ENCODE measurements around the gene SLC12A3. TPM values are rescaled to one million over a fixed set of nuclear protein-coding genes. Genes with fewer than 3 reads are reported as not detected.
"Not testable (repeated sequence)": the region's sequence is repeated elsewhere in the genome, so short reads cannot be mapped to it uniquely, and the experiment has no call there.

SLC12A3 gene
- total RNA-seq, 1 experiment from 2014 or later: not detected

DNA sequence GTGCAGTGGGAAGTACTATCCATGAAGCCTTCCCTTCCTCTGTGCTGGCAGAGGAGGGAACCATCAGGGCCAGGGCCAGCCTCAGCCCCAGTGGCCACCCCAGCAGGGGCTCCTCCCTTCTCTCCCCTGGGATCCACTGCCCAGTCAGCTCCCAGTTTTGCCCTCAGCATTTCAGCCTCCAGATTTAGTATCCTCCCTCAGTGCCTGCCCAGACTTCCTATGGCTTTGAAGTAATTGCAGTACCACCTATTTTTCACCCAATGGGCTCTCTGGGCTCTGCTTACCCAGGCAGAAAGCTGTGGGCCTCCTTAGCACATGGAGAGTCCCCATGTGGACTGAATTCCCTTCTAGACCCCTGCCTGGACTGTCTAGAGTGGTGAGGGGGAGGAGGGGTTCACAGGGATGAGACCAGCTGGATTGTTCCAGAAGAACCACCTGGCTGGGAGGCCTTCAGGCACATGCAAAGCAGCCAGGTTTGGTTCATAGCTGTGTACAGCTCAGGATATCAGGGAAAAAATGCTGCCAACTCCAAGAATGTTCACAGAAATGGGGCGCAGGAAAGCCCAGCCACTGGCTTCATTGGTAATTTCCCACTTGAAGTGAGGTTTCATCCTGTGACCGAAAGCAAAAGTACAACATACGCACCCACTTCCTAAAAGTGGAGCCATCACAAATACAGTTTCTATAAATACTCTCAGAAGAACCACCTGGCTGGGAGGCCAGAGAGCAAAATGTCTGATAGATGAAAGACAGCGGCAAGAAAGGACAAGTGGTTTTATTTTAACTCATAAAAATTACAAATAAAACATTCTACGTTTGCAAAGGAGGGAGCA, 51.8 kb downstream of the SLC12A3 start:
- Histone ChIP-seq H3K36me3 (no peaks in the 10 kb centered on the region), H3K27me3 (peaks cover 3% of the 10 kb centered on the region), H3K4me3 (no peak overlapping the region), H3K9me3 (no peaks in the 10 kb centered on the region)
- peak; percentile 55 for DNase-seq

DNA sequence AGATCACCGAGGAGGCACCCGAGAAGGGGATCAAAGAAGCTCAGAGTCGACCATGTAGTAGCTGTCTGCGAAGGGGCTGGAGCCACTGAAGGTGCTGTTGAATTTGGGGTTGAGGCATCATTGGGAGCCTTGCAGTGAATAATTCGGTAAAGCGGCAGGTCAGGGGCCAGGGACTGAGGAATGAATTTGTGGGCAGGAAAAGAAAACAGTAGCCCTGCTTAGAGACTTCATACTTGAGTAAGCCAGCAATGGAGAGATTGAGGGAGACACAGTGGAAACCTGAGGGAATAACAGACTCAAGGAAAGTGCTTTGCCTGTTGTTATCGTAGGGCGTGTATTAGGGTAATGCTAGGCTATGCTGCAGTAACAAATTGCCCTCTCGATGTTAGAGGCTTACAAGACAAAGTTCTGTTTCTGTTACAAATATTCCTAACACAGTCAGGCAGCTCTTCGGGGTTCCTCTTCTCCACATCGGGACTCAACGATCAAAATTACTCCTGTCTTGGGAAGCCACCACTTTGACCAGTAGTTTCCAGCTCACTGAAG, 53.5 kb downstream of the SLC12A3 start:
- Histone ChIP-seq H3K27me3 (peaks cover 3% of the 10 kb centered on the region), H3K4me3 (no peak overlapping the region), H3K9me3 (no peaks in the 10 kb centered on the region), H3K36me3 (no peaks in the 10 kb centered on the region)
- no peak for DNase-seq

DNA sequence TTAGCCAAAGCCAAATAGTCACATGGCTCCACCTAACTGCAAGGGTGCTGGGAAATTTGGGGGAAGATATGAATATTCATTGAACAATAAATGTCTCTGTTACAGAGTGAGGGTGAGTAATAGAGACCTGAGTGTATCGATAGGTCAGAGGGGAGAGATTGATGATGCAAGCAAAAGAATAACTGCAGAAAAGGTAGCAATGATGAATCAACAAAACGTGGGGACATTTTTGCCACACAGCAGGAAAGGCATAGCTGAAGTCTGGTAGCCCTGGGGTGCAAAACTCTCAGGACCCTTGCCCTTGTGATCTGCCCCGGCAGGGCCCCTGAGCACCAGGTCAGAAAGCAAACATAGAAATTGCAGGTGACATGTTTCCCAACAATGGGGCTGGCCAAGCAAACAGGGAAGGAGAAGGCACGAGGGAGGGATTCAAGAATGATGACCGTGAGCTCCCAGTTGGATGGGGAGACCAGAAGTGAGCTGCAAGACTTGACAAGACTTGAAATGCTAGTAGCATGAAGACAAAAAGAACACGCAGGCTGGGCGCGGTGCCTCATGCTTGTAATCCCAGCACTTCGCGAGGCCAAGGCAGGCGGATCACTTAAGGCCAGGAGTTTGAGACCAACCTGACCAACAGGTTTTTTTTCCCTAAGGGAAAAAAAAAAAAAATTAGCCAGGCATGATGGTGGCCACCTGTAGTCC, 54.2 kb downstream of the SLC12A3 start:
- no peak for DNase-seq
- Histone ChIP-seq H3K4me3 (no peak overlapping the region), H3K27me3 (peaks cover 3% of the 10 kb centered on the region), H3K36me3 (no peaks in the 10 kb centered on the region), H3K9me3 (no peaks in the 10 kb centered on the region)

DNA sequence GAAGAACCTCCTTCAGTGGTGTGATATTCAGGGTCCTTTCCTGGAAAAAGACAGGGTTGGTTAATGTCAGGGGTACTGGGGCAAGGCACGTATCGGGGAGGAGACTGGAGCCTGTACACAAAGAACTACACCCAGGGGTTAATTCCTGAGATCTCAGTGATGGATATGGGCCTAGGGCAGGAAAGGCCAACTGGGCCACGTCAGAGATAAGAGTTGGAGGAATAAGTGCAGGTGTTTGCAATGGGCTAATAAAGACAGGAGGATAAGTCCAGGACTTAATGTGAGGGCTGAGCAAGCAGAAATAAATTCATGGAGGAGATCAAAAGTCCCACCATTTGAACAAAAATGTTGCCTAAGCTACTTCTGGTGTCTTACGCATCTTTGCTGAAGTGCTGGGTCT, 56.6 kb downstream of the SLC12A3 start:
- Histone ChIP-seq H3K9me3 (no peaks in the 10 kb centered on the region), H3K4me3 (no peak overlapping the region), H3K36me3 (no peaks in the 10 kb centered on the region), H3K27me3 (peaks cover 3% of the 10 kb centered on the region)
- no peak for DNase-seq

DNA sequence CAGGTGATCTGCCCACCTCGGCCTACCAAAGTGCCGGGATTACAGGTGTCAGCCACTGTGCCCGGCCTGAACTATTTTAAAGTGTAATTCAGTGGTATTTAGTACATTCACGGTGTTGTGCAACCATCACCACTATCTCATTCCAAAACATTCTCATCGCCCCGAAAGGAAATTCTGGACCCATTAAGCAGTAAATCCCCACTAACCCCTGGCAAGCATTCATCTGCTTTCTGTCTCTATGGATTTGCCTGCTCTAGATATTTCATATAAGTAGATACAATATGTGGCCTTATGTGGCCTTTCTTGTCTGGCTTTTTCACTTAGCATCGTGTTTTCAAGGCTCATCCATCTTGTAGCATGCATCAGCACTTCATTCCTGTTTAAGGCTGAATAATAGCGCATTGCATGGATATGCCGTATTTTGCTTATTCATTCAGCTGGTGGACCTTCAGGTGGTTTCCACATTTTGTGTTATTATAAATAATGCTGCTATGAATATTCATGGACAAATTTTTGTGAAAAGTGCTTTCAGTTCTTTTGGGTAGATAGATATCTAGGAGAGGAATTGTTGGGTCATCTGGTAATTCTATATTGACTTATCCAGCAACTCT, 58.6 kb downstream of the SLC12A3 start:
- no peaks in the 10 kb centered on the region for H3K36me3 ChIP-seq
- H3K4me3 ChIP-seq: no peak overlapping the region
- H3K9me3 ChIP-seq: no peaks in the 10 kb centered on the region
- H3K27me3 ChIP-seq: no peaks in the 10 kb centered on the region; the same call in 1 of the 2 replicates
- DNase-seq: no peak

DNA sequence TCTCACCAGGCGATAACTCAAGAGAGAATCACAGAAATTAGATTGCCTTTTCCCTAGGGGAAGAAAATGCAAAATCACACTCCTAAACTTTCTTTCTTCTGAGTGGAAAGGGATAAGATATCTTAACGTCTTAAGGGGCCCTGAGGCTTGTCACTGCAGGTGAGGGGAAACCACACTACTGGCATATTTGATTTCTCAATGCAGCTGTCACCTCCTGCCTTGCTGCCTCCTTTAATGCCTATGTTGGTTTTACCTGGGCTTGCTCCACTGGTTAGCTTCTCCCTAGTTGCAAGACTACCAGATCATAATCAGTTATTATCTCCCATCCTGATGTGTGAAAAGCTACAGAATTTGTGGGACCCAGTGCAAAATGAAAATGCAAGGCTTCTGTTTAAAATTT, 62.5 kb downstream of the SLC12A3 start:
- Histone ChIP-seq H3K36me3 (peaks cover 5% of the 10 kb centered on the region), H3K9me3 (no peaks in the 10 kb centered on the region), H3K4me3 (no peak overlapping the region), H3K27me3 (no peaks in the 10 kb centered on the region)
- no peak for DNase-seq

DNA sequence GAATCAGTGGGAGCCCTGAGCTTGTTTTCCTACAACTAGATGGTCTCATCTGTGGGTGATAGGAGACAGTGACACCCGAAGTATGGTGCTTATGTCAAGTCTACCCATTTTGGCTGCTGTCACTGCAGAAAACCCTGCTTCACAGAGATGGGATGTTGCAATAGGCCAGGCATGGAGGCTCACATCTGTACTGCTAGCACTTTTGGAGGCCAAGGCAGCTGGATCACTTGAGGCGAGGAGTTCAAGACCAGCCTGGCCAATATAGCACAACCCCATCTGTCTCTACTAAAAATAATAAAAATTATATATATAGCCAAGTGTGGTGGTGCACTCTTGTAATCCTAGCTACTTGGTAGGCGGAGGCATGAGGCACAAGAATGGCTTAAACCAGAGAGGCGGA, 64.6 kb downstream of the SLC12A3 start:
- Histone ChIP-seq H3K9me3 (no peaks in the 10 kb centered on the region), H3K4me3 (no peak overlapping the region), H3K36me3 (peaks cover 24% of the 10 kb centered on the region), H3K27me3 (no peaks in the 10 kb centered on the region)
- no peak for DNase-seq

DNA sequence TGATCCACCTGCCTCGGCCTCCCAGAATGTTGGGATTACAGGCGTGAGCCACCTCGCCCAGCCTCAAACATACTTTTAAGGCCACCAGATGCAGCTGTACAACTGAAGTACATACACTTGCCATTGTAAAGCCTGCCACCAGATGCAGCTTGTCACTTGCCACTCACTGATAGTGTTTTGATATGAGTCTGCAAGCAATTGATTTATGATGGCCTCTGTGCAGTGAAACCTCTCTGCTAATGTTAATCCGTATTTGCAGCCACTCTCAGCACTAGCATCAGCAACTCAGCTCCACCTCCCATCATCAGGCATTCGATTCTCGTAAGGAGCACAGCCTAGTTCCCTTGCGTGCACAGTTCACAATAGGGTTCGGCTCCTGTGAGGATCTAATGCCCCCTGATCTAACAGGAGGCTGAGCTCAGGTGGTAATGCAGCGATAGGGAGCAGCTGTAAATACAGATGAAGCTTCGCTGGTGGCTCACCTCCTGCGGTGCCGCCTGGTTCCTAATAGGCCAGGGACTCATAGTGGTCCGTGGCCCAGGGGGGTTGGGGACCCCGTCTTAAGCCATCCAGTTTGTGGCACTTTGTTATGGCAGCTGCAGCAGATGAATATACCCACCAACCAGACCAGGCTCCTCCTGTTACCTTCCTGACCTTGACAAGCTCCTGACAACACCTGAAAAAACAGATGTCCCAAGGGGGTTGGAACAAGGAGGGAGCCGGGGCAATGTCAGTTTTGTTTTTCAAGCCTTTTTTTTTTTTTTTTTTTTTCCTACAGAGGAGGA, 65.7 kb downstream of the SLC12A3 start:
- Histone ChIP-seq H3K4me3 (no peak overlapping the region; the same call in 1 of the 2 replicates), H3K9me3 (no peaks in the 10 kb centered on the region), H3K36me3 (peaks cover 34% of the 10 kb centered on the region), H3K27me3 (no peaks in the 10 kb centered on the region)
- DNase-seq: no peak

DNA sequence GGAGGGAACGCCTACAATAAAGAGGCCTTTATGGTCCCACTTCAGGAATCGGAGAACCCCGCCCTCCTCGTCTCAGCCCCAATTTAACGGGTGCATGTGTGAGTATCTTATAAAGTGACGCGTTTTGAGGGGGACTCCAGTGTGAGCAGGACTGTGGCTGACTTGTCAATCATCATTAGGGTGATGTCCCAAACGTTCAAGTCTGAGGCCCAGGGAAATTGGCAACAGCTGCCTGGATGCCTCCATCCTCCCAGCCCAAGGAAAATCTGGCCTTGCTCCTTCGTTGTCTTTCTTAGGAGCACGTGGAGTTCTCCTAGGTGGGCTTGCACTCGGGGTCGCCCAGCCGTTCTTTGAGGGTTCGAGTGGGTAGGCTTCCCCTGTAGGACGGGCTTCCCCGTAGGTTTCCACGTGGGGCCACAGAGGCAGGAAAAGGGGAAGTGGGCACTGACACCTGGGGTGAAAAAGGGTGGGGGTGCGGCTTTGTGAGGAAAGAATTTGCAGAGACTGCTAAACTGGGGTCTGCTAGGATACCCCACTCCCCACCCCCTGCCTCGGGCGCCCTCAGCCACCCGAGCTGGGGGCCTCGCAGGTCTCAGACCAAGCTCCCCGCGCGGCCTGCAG, 66.4 kb downstream of the SLC12A3 start:
- H3K27me3 ChIP-seq: no peaks in the 10 kb centered on the region
- H3K36me3 ChIP-seq: peaks cover 41% of the 10 kb centered on the region
- DNase-seq: no peak
- H3K9me3 ChIP-seq: no peaks in the 10 kb centered on the region
- peak overlapping the region; percentile 98 for H3K4me3 ChIP-seq

DNA sequence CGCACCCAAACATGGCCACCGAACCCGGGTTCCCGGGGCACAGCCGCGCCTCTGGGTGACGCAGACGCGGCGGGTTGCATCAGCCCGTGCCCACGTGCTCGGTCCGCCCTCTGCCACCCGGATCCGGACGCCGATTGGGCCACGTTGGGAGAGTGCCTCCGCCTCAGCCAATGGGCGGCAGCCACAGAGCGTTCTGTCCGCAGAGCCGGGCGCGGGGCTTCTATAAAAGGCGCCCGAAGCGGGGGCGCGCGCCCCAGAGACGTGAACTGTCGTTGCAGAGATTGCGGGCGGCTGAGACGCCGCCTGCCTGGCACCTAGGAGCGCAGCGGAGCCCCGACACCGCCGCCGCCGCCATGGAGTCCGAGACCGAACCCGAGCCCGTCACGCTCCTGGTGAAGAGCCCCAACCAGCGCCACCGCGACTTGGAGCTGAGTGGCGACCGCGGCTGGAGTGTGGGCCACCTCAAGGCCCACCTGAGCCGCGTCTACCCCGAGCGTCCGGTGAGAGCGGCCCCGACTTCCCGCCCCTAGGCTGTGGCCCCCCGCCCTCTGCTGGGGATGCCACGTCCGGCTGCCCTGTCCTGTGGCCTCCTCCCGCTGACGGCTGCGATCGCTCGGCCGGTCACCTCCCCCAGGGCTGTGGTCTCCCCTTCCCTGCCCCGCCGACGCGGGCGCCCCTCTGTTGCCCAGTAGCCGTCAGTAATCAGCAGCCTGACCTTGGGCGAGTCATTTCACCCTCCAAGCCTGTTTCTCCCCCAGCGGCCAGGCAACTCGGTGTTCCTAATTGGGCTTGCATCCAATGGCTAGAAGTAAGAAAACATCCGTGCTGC, 67.1 kb downstream of the SLC12A3 start, which contains the start of gene HERPUD1:
Gene HERPUD1 (plus strand): TSS at position 251 of the 829 bp plus-strand sequence. CDS start 103 bp downstream, at position 354.
- peak; percentile 100 for DNase-seq
- Histone ChIP-seq H3K36me3 (peaks cover 49% of the 10 kb centered on the region), H3K27me3 (no peaks in the 10 kb centered on the region), H3K4me3 (peak within 1 kb of the TSS; percentile 98), H3K9me3 (no peaks in the 10 kb centered on the region)

DNA sequence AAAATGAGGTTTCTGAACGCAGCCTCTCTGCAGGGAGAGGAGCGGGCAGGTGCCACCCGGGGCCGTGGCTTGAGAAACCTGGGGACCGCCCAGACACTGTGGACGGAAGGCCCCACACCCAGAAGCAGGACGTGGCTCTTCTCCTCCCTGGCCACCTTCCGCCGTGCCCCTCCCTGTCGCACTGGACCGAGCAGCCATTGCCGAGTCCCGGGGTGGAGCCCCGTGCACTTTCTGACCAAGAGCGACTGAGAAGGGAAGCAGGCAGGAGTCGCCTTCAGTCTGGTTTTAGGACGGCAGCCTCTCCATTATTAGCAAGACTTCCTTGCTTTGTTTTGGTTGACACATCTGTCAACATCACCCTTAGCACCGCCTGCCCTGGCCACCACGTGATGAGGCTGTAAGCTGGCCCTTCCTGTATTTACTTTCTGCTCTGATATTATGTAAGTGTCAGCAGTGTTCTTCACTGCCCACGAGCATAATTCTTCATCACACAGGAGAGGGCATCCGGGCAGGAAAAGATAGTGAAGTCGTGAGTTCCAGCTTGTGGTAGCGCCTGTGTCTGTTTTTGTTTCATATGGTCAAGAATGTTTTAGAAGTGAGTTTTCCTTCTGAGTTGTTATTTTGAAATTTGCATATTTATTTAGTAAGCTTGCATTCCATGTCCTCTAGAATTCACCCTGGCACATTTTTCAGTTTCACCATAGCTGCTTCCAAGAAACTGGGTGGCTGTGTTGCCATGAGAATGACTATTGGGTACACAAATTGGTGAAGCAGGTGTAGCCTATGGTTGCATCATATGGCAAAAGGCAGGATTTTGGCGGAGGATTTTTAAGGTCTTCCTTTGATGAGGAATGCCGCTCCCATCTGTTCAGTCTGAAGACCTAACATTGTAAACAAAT, 68.0 kb downstream of the SLC12A3 start:
- peak; percentile 90 for DNase-seq
- H3K9me3 ChIP-seq: no peaks in the 10 kb centered on the region

DNA sequence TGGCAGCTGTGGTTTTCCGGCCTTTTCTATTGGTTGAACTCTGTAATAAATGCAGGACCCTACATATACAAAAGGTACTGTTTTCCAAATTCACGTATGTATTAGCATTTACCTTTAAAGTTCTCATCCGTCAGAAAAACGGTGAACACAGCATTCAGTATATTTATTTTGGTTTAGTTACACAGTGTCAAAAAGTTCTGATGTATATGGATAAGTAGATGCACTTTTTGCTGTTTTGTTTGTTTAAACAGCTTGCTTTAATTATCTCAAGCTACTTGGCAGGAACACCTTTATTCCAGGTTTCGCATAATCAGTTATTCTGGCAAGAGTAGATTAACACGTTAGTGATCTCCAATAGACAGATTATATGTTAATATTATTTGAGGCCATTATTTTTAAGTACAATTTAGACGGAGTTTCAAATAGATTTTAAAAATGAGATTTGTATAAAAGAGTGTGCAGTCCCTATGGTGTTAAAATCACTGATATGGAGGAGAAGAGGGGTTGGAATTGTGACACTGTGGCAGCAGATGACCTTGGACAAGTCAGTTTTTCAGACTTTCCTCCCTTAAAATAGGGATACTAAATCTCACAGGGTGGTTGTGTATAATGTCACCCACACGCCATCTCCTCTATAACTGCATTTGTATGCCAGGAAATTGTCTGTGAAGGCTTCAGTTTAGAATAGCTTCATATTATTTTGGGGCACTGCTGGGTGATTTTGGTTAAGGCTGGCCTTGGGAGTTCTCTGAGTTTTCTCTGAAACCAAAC, 69.0 kb downstream of the SLC12A3 start:
- no peaks in the 10 kb centered on the region for H3K9me3 ChIP-seq
- no peaks in the 10 kb centered on the region for H3K27me3 ChIP-seq
- no peak for DNase-seq
- peak overlapping the region; percentile 98 for H3K4me3 ChIP-seq
- peaks cover 68% of the 10 kb centered on the region for H3K36me3 ChIP-seq

More for the DNA sequence above, 68.0 kb downstream of the SLC12A3 start:
- peak overlapping the region; percentile 98 for H3K4me3 ChIP-seq
- no peaks in the 10 kb centered on the region for H3K27me3 ChIP-seq
- H3K36me3 ChIP-seq: peaks cover 57% of the 10 kb centered on the region

DNA sequence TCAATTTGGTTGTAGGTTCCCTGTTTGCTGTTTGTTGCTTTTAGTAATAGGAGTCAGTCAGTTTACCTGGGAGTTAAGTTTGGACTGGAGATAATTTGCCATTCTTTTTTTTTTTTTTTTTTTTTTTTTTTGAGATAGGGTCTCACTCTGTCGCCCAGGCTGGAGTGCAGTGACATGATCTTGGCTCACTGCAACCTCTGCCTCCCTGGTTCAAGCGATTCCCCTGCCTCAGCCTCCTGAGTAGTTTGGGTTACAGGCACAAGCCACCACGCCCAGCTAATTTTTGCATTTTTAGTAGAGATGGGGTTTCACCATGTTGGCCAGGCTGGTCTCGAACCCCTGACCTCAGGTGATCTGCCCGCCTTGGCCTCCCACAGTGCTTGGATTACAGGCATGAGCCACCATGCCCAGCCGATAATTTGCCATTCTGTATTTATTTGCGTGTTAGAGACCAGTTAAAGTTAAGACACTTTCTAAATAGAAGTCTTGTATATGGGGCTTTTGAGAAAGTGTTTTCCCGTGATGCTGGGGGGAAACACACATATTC, 69.7 kb downstream of the SLC12A3 start:
- peaks cover 74% of the 10 kb centered on the region for H3K36me3 ChIP-seq
- H3K4me3 ChIP-seq: peak overlapping the region; percentile 98
- H3K9me3 ChIP-seq, H3K27me3 ChIP-seq, DNase-seq: not testable (repeated sequence)
